ENCODE results near the gene CLEC4G.

DNA sequence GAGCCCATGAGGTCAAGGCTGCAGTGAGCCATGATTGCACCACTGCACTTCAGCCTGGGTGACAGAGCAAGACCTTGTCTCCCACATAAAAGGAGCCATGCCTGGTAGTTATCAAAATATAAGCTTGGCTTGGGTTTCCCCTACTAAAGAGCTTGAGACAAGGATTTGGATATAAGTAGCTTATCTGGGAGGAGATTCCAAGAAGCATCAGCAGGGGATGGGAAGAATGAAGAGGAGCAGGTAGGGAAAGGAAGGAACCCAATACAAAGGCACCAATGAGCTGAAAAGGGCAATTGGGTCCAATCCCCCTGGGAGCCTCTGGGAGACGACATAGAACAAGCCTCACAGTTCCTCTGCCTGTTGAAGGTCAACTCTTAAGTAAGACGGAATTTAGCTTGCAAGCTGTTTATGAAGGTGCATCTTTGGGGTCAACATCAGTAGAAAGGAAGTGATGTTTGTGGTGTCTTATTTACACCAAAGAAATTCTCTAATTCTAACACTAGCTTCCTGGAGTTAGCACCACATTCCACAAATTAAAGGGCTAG, 7.4 kb upstream of the CLEC4G start:
- TF ChIP-seq, protein P1, sequence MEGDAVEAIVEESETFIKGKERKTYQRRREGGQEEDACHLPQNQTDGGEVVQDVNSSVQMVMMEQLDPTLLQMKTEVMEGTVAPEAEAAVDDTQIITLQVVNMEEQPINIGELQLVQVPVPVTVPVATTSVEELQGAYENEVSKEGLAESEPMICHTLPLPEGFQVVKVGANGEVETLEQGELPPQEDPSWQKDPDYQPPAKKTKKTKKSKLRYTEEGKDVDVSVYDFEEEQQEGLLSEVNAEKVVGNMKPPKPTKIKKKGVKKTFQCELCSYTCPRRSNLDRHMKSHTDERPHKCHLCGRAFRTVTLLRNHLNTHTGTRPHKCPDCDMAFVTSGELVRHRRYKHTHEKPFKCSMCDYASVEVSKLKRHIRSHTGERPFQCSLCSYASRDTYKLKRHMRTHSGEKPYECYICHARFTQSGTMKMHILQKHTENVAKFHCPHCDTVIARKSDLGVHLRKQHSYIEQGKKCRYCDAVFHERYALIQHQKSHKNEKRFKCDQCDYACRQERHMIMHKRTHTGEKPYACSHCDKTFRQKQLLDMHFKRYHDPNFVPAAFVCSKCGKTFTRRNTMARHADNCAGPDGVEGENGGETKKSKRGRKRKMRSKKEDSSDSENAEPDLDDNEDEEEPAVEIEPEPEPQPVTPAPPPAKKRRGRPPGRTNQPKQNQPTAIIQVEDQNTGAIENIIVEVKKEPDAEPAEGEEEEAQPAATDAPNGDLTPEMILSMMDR (IDR thresholded peaks at IDR 0.05; ENCODE audit: borderline replicate concordance, extremely low read depth, low read length, poor library complexity, severe bottlenecking) = no peak
- no peak for TF ChIP-seq EZH2 (IDR thresholded peaks at IDR 0.05; ENCODE audit: borderline replicate concordance, low read depth, low read length, severe bottlenecking)
